Measurements from ENCODE around the gene PMEPA1.

GRCh38 chr20:57736738-57737347 lies 27.0 kb upstream of the PMEPA1 start:
- no peak for TF ChIP-seq MYC (IDR thresholded peaks at IDR 0.05; ENCODE audit: borderline replicate concordance, low read length)
- no peak for TF ChIP-seq CTCF (IDR thresholded peaks at IDR 0.05)
- no peak for TF ChIP-seq POLR2A (IDR thresholded peaks at IDR 0.05; ENCODE audit: low read length)
- no peak for TF ChIP-seq RAD21 (conservative IDR thresholded peaks at IDR 0.05 in 1 of 2, IDR thresholded peaks at IDR 0.05 in 1 of 2)
- no peak for TF ChIP-seq KDM5A (IDR thresholded peaks at IDR 0.05)
- no peak for TF ChIP-seq REST (IDR thresholded peaks at IDR 0.05)
- TF ChIP-seq MAX (IDR thresholded peaks at IDR 0.05), result no peak
- no peak for TF ChIP-seq PHF8 (IDR thresholded peaks at IDR 0.05; ENCODE audit: borderline replicate concordance, low read depth)

All from A549 (cell line).